HEK293 (cell line): Measurements from ENCODE around the gene TMCO1.
A peak's percentile ranks its signal among the peaks of the same experiment; 100 is the strongest.

Experiments used
- CTCF ChIA-PET: fragments of 350-600 bp; formaldehyde crosslinking; extraction: SDS; loops from one replicate; lab custom pipeline; 2021; ENCODE audit warnings: antibody characterized with exemption; lab: Yijun Ruan, JAX
- POLR2A ChIA-PET: fragments of 300-600 bp; formaldehyde crosslinking; extraction: SDS; loops from one replicate; lab custom pipeline; 2020; ENCODE audit warnings: antibody characterized with exemption, inconsistent platforms; lab: Yijun Ruan, JAX
- H3K27ac ChIP-seq: fragments of 200-500 bp; sonication (Bioruptor generic); 2 replicates; pipeline ENCODE4 v1.5.1; 2014; ENCODE audit warnings: low read depth, low read length, control low read depth, inconsistent platforms; ENCODE audit errors: extremely low read depth
- H3K36me3 ChIP-seq, 2 experiments: fragments of 200-500 bp in 1 of 2; sonication (Bioruptor generic) in 1 of 2; 1 replicate in 1 of 2; 2 replicates in 1 of 2; pipeline ENCODE4 v1.5.1; 2014 to 2017; ENCODE audit warnings: inconsistent platforms in 2 of 2, low read length in 2 of 2; ENCODE audit not compliant: control insufficient read depth in 2 of 2, insufficient read depth in 1 of 2
- H3K4me1 ChIP-seq: fragments of 200-500 bp; sonication (Bioruptor generic); 2 replicates; pipeline ENCODE4 v1.5.1; 2014; ENCODE audit warnings: mild to moderate bottlenecking, low read length, inconsistent platforms; ENCODE audit not compliant: control insufficient read depth, insufficient read depth
- H3K4me3 ChIP-seq: 2 replicates; pipeline ENCODE4 v1.5.1; 2011; ENCODE audit warnings: low read depth, mild to moderate bottlenecking, control low read depth, low read length, moderate library complexity
- H3K9me3 ChIP-seq: fragments of 200-500 bp; sonication (Bioruptor generic); 2 replicates; pipeline ENCODE4 v1.5.1; 2014; ENCODE audit warnings: low read depth, low read length, inconsistent platforms; ENCODE audit not compliant: control insufficient read depth, insufficient read depth
- GLI4 ChIP-seq: fragments of 450-650 bp; formaldehyde crosslinking; IDR thresholded peaks from 2 replicates; pipeline ENCODE4 v1.5.1; 2016; ENCODE audit warnings: missing biosample characterization, missing genetic modification characterization
- REPIN1 ChIP-seq: fragments of 450-650 bp; formaldehyde crosslinking; IDR thresholded peaks from 2 replicates; pipeline ENCODE4 v1.5.1; 2017; ENCODE audit warnings: missing biosample characterization, missing genetic modification characterization, low read depth
- ZNF335 ChIP-seq: fragments of 450-650 bp; formaldehyde crosslinking; conservative IDR thresholded peaks from 2 replicates; pipeline ENCODE4 v1.5.1; 2016; ENCODE audit warnings: missing biosample characterization, missing genetic modification characterization
- ZNF391 ChIP-seq: fragments of 450-650 bp; formaldehyde crosslinking; IDR thresholded peaks from 2 replicates; pipeline ENCODE4 v1.5.1; 2016; ENCODE audit warnings: low read depth, missing biosample characterization, missing genetic modification characterization, borderline replicate concordance
- ZNF426 ChIP-seq: fragments of 450-650 bp; formaldehyde crosslinking; IDR thresholded peaks from 2 replicates; pipeline ENCODE4 v1.5.1; 2017; ENCODE audit warnings: missing biosample characterization, missing genetic modification characterization, mild to moderate bottlenecking, inconsistent platforms, moderate library complexity
- ZNF664 ChIP-seq: fragments of 450-650 bp; formaldehyde crosslinking; IDR thresholded peaks from 2 replicates; pipeline ENCODE4 v1.5.1; 2016; ENCODE audit warnings: missing biosample characterization, missing genetic modification characterization
- TF ChIP-seq, protein P1 (sequence below): sonication (generic); formaldehyde crosslinking; IDR thresholded peaks from 2 replicates; pipeline ENCODE4 v1.8.1; 2022; ENCODE audit warnings: mild to moderate bottlenecking, moderate library complexity, missing genetic modification reagents
- TF ChIP-seq, protein P2 (sequence below): fragments of 450-650 bp; formaldehyde crosslinking; IDR thresholded peaks from 2 replicates; pipeline ENCODE4 v1.5.1; 2016; ENCODE audit warnings: missing biosample characterization, missing genetic modification characterization
- TF ChIP-seq, protein P3 (sequence below): fragments of 450-650 bp; formaldehyde crosslinking; IDR thresholded peaks from 2 replicates; pipeline ENCODE4 v1.5.1; 2016; ENCODE audit warnings: missing biosample characterization, missing genetic modification characterization, borderline replicate concordance
- TF ChIP-seq, protein P4 (sequence below): fragments of 450-650 bp; formaldehyde crosslinking; IDR thresholded peaks from 2 replicates; pipeline ENCODE4 v1.5.1; 2017; ENCODE audit warnings: missing biosample characterization, missing genetic modification characterization
- TF ChIP-seq, protein P5 (sequence below): fragments of 450-650 bp; formaldehyde crosslinking; IDR thresholded peaks from 2 replicates; pipeline ENCODE4 v1.5.1; 2016; ENCODE audit warnings: missing biosample characterization, missing genetic modification characterization

The TMCO1 gene

DNA sequence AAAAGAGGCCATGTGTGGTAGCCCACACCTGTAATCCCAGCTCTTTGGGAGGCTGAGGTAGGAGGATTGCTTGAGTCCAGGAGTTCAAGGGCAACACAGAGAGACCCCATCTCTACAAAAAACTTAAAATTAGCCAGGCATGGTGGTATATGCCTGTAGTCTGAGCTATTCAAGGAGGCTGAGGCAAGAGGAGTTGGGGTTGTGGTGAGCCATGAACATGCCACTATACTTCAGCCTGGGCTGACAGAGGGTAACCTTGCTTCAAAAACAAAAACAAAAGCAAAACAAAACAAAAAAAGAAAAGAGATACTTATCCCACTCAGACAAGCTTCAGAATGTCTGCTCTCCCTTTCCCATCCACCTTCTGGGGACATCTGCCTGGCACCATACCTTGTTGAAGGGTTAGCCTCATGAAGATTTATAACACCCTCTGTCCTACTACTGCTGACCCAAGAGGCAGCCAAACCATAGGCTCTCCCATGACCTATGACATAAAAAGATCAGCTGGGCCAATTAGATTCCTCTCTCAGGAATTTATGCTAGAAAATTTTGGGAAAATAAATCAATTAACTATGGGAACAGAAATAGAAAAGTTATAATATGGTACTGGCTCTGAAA is 13.2 kb downstream of the TMCO1 start:
- H3K27ac ChIP-seq = no peak overlapping the region
- ChIA-PET POLR2A (interaction anchor here (1.3 kb wide), 1 partner anchor 14 kb away, joined by 3 read pairs; the partner anchor contains the start of gene TMCO1), CTCF (no interaction called here)
- no peaks in the 10 kb centered on the region for H3K4me1 ChIP-seq
- no peak for TF ChIP-seq ZNF391
- TF ChIP-seq, protein P1, sequence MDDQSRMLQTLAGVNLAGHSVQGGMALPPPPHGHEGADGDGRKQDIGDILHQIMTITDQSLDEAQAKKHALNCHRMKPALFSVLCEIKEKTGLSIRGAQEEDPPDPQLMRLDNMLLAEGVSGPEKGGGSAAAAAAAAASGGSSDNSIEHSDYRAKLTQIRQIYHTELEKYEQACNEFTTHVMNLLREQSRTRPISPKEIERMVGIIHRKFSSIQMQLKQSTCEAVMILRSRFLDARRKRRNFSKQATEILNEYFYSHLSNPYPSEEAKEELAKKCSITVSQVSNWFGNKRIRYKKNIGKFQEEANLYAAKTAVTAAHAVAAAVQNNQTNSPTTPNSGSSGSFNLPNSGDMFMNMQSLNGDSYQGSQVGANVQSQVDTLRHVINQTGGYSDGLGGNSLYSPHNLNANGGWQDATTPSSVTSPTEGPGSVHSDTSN = no peak
- TF ChIP-seq GLI4 (tag by site-specific recombination) = no peak
- TF ChIP-seq ZNF335 (tag by site-specific recombination) = no peak
- TF ChIP-seq, protein P2, sequence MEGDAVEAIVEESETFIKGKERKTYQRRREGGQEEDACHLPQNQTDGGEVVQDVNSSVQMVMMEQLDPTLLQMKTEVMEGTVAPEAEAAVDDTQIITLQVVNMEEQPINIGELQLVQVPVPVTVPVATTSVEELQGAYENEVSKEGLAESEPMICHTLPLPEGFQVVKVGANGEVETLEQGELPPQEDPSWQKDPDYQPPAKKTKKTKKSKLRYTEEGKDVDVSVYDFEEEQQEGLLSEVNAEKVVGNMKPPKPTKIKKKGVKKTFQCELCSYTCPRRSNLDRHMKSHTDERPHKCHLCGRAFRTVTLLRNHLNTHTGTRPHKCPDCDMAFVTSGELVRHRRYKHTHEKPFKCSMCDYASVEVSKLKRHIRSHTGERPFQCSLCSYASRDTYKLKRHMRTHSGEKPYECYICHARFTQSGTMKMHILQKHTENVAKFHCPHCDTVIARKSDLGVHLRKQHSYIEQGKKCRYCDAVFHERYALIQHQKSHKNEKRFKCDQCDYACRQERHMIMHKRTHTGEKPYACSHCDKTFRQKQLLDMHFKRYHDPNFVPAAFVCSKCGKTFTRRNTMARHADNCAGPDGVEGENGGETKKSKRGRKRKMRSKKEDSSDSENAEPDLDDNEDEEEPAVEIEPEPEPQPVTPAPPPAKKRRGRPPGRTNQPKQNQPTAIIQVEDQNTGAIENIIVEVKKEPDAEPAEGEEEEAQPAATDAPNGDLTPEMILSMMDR (tag by site-specific recombination) = no peak
- TF ChIP-seq, protein P3, sequence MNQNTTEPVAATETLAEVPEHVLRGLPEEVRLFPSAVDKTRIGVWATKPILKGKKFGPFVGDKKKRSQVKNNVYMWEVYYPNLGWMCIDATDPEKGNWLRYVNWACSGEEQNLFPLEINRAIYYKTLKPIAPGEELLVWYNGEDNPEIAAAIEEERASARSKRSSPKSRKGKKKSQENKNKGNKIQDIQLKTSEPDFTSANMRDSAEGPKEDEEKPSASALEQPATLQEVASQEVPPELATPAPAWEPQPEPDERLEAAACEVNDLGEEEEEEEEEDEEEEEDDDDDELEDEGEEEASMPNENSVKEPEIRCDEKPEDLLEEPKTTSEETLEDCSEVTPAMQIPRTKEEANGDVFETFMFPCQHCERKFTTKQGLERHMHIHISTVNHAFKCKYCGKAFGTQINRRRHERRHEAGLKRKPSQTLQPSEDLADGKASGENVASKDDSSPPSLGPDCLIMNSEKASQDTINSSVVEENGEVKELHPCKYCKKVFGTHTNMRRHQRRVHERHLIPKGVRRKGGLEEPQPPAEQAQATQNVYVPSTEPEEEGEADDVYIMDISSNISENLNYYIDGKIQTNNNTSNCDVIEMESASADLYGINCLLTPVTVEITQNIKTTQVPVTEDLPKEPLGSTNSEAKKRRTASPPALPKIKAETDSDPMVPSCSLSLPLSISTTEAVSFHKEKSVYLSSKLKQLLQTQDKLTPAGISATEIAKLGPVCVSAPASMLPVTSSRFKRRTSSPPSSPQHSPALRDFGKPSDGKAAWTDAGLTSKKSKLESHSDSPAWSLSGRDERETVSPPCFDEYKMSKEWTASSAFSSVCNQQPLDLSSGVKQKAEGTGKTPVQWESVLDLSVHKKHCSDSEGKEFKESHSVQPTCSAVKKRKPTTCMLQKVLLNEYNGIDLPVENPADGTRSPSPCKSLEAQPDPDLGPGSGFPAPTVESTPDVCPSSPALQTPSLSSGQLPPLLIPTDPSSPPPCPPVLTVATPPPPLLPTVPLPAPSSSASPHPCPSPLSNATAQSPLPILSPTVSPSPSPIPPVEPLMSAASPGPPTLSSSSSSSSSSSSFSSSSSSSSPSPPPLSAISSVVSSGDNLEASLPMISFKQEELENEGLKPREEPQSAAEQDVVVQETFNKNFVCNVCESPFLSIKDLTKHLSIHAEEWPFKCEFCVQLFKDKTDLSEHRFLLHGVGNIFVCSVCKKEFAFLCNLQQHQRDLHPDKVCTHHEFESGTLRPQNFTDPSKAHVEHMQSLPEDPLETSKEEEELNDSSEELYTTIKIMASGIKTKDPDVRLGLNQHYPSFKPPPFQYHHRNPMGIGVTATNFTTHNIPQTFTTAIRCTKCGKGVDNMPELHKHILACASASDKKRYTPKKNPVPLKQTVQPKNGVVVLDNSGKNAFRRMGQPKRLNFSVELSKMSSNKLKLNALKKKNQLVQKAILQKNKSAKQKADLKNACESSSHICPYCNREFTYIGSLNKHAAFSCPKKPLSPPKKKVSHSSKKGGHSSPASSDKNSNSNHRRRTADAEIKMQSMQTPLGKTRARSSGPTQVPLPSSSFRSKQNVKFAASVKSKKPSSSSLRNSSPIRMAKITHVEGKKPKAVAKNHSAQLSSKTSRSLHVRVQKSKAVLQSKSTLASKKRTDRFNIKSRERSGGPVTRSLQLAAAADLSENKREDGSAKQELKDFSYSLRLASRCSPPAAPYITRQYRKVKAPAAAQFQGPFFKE (tag by site-specific recombination) = no peak
- TF ChIP-seq, protein P4, sequence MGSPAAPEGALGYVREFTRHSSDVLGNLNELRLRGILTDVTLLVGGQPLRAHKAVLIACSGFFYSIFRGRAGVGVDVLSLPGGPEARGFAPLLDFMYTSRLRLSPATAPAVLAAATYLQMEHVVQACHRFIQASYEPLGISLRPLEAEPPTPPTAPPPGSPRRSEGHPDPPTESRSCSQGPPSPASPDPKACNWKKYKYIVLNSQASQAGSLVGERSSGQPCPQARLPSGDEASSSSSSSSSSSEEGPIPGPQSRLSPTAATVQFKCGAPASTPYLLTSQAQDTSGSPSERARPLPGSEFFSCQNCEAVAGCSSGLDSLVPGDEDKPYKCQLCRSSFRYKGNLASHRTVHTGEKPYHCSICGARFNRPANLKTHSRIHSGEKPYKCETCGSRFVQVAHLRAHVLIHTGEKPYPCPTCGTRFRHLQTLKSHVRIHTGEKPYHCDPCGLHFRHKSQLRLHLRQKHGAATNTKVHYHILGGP (tag by site-specific recombination) = no peak
- TF ChIP-seq, protein P5, sequence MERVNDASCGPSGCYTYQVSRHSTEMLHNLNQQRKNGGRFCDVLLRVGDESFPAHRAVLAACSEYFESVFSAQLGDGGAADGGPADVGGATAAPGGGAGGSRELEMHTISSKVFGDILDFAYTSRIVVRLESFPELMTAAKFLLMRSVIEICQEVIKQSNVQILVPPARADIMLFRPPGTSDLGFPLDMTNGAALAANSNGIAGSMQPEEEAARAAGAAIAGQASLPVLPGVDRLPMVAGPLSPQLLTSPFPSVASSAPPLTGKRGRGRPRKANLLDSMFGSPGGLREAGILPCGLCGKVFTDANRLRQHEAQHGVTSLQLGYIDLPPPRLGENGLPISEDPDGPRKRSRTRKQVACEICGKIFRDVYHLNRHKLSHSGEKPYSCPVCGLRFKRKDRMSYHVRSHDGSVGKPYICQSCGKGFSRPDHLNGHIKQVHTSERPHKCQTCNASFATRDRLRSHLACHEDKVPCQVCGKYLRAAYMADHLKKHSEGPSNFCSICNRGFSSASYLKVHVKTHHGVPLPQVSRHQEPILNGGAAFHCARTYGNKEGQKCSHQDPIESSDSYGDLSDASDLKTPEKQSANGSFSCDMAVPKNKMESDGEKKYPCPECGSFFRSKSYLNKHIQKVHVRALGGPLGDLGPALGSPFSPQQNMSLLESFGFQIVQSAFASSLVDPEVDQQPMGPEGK (tag by site-specific recombination) = no peak
- no peak for TF ChIP-seq REPIN1 (tag by site-specific recombination)
- no peaks in the 10 kb centered on the region for H3K9me3 ChIP-seq
- H3K36me3 ChIP-seq = peaks cover 37 to 50% of the 10 kb centered on the region in 2 experiments
- H3K4me3 ChIP-seq = no peak overlapping the region

DNA sequence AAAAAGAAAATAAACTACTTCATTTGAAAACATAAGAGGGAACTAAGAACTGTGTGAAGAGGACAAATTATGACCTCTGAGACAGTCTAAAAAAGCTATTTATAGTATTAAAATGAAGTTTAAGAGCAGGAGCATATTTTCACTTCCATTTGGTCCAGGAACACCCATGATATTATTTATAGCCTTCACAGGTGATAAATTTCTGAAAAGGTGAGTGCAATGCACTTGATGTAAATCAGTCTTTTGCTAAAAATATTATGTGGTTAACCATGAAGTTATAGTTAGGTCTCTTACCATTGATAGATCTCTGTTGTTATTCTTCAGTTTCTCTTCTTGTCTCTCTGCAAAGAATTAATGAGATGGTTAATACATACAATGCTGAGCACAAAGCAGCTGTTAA is 14.7 kb downstream of the TMCO1 start:
- POLR2A ChIA-PET = no interaction called here

More for the DNA sequence above, 14.7 kb downstream of the TMCO1 start:
- no peak overlapping the region for H3K27ac ChIP-seq
- TF ChIP-seq ZNF426 = no peak
- TF ChIP-seq ZNF664 (tag by site-specific recombination) = 0 out of 2 replicates have a peak, but pooled peaks have one; percentile 38
- H3K4me3 ChIP-seq = no peak overlapping the region
- CTCF ChIA-PET = interaction anchor here (0.7 kb wide), 1 partner anchor 20 kb away, joined by 3 read pairs; no protein-coding TSS in a partner anchor
- H3K36me3 ChIP-seq = peaks cover 36 to 50% of the 10 kb centered on the region in 2 experiments
- no peaks in the 10 kb centered on the region for H3K4me1 ChIP-seq
- H3K9me3 ChIP-seq = no peaks in the 10 kb centered on the region
